HEK293T (cell line): ENCODE results near the gene GABBR1.

Experiments
- CTCF ChIA-PET: fragments of 350-600 bp; formaldehyde crosslinking; extraction: SDS; loops from one replicate; lab custom pipeline; 2021; ENCODE audit warnings: antibody characterized with exemption, inconsistent platforms; lab: Yijun Ruan, JAX
- POLR2A ChIA-PET: fragments of 350-600 bp; formaldehyde crosslinking; extraction: SDS; loops from one replicate; lab custom pipeline; 2020; ENCODE audit warnings: antibody characterized with exemption, inconsistent platforms; lab: Yijun Ruan, JAX
- DNase-seq: peaks from one replicate; pipeline ENCODE4 v3.0.0; 2012; ENCODE audit warnings: mixed read lengths; ENCODE audit errors: extremely low spot score
- ARNT ChIP-seq: fragments of 450-650 bp; IDR thresholded peaks from 2 replicates; pipeline ENCODE4 v1.6.1; 2017; ENCODE audit warnings: mild to moderate bottlenecking
- BHLHE40 ChIP-seq: fragments of 450-650 bp; IDR thresholded peaks from 2 replicates; pipeline ENCODE4 v1.6.1; 2016; ENCODE audit warnings: mild to moderate bottlenecking, moderate library complexity, borderline replicate concordance
- CTBP1 ChIP-seq: fragments of 450-650 bp; IDR thresholded peaks from 2 replicates; pipeline ENCODE4 v1.6.1; 2016; ENCODE audit warnings: borderline replicate concordance
- ELF4 ChIP-seq: fragments of 450-650 bp; IDR thresholded peaks from 2 replicates; pipeline ENCODE4 v1.6.1; 2017; ENCODE audit warnings: antibody characterized with exemption
- FOXA1 ChIP-seq: fragments of 450-650 bp; IDR thresholded peaks from 2 replicates; pipeline ENCODE4 v1.6.1; 2016; ENCODE audit warnings: mild to moderate bottlenecking
- FOXK2 ChIP-seq: fragments of 450-650 bp; IDR thresholded peaks from 2 replicates; pipeline ENCODE4 v1.6.1; 2016; ENCODE audit warnings: mild to moderate bottlenecking
- FOXM1 ChIP-seq: fragments of 450-650 bp; IDR thresholded peaks from 2 replicates; pipeline ENCODE4 v1.6.1; 2017; ENCODE audit warnings: mild to moderate bottlenecking, borderline replicate concordance
- HDGF ChIP-seq: fragments of 450-650 bp; IDR thresholded peaks from 2 replicates; pipeline ENCODE4 v1.6.1; 2017; ENCODE audit warnings: antibody characterized with exemption, borderline replicate concordance
- L3MBTL2 ChIP-seq: fragments of 450-650 bp; conservative IDR thresholded peaks from 2 replicates; pipeline ENCODE4 v1.6.1; 2016; ENCODE audit warnings: mild to moderate bottlenecking
- LEF1 ChIP-seq: fragments of 450-650 bp; IDR thresholded peaks from 2 replicates; pipeline ENCODE4 v1.6.1; 2017; ENCODE audit warnings: mild to moderate bottlenecking, borderline replicate concordance
- NFRKB ChIP-seq: fragments of 450-650 bp; IDR thresholded peaks from 2 replicates; pipeline ENCODE4 v1.6.1; 2016; ENCODE audit warnings: mild to moderate bottlenecking, moderate library complexity
- SP1 ChIP-seq: fragments of 450-650 bp; IDR thresholded peaks from 2 replicates; pipeline ENCODE4 v1.6.1; 2017
- SUZ12 ChIP-seq: fragments of 450-650 bp; IDR thresholded peaks from 2 replicates; pipeline ENCODE4 v1.6.1; 2016; ENCODE audit warnings: mild to moderate bottlenecking
- TARDBP ChIP-seq: fragments of 450-650 bp; IDR thresholded peaks from 2 replicates; pipeline ENCODE4 v1.6.1; 2016
- ZNF384 ChIP-seq: fragments of 450-650 bp; IDR thresholded peaks from 2 replicates; pipeline ENCODE4 v1.6.1; 2016
- TF ChIP-seq, protein P1 (sequence below): fragments of 450-650 bp; IDR thresholded peaks from 2 replicates; pipeline ENCODE4 v1.6.1; 2016

The GABBR1 gene

DNA sequence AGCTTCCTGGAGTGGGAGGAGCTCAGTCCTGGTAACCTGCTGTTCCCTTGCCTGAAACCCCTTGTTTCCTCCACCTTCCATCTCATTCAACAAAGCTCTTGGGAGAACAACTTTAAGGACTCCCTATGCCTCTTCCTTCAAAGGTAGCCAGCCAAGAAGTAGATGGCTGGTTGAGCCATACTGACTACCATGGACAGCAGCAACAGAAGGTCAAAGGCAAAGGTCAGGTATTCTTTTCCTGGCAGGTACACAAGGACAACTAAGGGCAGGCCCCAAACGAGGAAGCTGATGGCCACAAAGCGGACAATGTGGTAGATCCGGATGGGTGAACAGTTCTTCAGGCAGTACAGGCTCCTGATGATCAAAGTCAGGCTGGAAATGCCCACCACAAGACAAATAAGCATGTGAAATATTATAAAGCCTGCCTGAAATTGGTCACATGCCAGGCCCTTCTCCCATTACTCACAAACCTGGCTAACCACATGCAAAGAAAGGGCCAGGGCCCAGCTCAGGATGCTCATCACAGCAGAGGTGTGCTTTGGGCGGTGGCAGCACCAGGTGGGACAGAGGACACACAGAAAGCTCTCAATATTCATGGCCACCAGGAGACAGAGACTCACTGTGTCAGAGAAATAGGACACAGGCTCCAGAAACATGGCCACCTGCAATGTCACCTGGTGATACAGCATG, 95.1 kb downstream of the GABBR1 start:
- ChIA-PET POLR2A (no interaction called here), CTCF (no interaction called here)
- DNase-seq: no peak
- TF ChIP-seq SP1 (no peak), ZNF384 (no peak), LEF1 (no peak), TARDBP (no peak), CTBP1 (no peak), NFRKB (no peak), BHLHE40 (no peak), FOXM1 (no peak), L3MBTL2 (no peak), ELF4 (no peak), SUZ12 (no peak), HDGF (no peak), FOXA1 (no peak), ARNT (no peak), FOXK2 (no peak)
- TF ChIP-seq, protein P1, sequence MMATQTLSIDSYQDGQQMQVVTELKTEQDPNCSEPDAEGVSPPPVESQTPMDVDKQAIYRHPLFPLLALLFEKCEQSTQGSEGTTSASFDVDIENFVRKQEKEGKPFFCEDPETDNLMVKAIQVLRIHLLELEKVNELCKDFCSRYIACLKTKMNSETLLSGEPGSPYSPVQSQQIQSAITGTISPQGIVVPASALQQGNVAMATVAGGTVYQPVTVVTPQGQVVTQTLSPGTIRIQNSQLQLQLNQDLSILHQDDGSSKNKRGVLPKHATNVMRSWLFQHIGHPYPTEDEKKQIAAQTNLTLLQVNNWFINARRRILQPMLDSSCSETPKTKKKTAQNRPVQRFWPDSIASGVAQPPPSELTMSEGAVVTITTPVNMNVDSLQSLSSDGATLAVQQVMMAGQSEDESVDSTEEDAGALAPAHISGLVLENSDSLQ: no peak

DNA sequence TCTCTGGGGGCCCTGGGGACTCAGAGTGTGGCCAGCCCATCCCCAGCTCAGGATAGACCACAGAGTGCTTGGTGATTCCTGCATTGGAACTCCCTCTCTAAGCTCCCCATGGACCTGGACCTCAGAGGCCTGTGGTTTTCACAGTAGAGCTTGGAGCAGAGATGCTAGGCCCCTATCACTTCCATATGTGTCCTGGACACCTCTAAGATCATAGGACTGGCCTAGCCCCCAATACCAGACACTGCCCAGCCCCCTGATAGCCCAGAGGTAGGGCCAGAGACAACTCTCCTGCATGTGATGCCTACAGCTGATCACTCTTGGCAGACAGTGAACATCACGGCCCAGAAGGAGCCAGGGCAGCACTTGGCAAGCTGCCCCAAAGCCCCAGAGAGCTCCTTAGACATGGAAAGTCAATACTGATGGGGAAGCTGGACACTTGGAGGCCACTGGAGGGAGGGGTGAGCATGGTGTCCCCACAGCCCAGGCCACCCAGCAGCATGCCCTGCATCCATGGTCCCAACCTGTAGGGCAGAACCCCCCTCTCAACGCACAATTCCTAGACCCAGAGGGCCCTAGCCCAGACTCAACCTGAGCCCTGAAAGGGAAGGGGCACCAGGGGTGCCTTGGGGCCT, 100.5 kb downstream of the GABBR1 start:
- DNase-seq: no peak
- TF ChIP-seq HDGF (no peak), SUZ12 (no peak)
- CTCF ChIA-PET: no interaction called here
- POLR2A ChIA-PET: no interaction called here

DNA sequence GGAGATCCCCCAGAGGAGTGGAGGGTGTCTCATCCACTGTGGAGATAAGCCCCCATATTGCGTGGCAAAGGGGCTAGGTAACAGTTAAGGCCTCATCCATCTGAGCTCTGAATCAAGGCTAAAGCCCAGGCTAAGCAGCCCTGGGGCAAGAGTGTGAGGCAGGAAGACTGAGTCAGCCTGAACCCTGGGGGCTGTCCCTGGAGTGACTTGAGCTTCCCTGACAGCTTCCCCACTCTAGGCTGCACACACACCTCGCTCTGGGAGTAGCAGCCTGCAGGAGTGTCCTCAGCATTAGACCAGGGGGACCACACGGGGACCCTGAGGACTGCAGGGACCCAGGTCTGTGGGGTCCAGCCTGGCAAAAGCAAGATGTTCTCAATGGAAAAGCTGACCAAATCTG, 101.3 kb downstream of the GABBR1 start:
- ChIA-PET CTCF (no interaction called here), POLR2A (no interaction called here)
- no peak for DNase-seq
- TF ChIP-seq, protein P1: no peak
- TF ChIP-seq NFRKB (no peak), CTBP1 (no peak), ELF4 (no peak), FOXK2 (no peak), ARNT (no peak), FOXA1 (no peak)

DNA sequence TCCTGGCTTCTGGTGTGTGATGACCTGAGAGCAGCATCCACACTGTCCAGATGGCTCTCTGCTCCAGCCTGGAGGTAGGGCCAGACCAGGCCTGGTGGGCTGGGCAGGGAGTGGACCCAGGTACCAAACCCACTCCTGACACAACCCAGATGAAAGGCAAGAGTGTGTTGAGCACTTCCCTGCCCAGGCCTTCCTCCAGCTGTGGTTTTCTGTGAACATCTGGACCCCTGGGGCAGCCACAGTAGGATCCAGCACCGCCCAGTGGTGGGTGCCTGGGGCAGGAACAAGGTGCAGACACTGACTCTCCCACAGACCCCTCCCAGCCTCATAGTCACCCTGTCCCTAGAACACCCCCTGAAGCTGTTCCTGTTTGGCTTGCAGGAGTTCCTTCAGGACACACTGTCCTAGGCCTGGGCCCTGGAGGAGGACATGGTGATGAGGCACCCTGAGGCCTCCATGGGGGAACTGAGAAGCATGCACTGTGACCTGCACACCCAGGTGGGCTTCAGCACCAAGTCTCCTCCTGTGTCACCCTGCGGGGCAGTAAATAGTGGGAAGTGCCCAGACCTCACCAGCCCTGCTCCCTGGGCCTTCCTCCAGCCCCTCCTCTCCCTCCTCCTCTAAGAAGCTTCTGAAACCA, 102.2 kb downstream of the GABBR1 start:
- no peak for DNase-seq
- POLR2A ChIA-PET: no interaction called here
- TF ChIP-seq ARNT (no peak), NFRKB (no peak), BHLHE40 (no peak), HDGF (no peak), FOXA1 (no peak), CTBP1 (no peak), ELF4 (no peak), ZNF384 (no peak), L3MBTL2 (no peak), FOXK2 (no peak), TARDBP (no peak), FOXM1 (no peak)
- TF ChIP-seq, protein P1: no peak
- CTCF ChIA-PET: no interaction called here

DNA sequence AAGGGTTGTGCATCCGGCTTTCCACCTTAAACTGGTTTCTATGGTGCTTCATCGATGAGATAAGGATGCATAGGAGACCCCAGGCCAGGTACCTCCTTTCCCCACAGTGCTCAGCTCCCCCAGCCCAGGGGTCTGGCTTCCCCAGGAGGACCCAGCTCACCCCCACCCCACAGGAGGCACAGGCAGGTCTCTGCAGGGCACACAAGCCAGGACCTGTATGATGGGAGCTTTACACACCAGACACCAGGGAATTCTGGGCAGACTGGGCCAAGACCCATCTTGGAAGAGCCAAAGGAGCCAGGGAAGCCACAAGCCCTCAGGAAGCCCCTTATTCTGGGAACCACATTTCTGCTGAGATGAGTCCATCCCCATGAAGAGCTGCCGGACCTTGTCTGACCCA, 103.0 kb downstream of the GABBR1 start:
- DNase-seq: no peak
- TF ChIP-seq ARNT (no peak), FOXA1 (no peak), SUZ12 (no peak), LEF1 (no peak), BHLHE40 (no peak), L3MBTL2 (no peak), NFRKB (no peak), ZNF384 (no peak), CTBP1 (no peak), TARDBP (no peak), ELF4 (no peak), FOXK2 (no peak)
- TF ChIP-seq, protein P1: no peak
- CTCF ChIA-PET: no interaction called here
- POLR2A ChIA-PET: no interaction called here
